OCI-LY3 (cell line): ENCODE results near the gene DNPEP.

Source experiments
- H2AFZ ChIP-seq: fragments of 200-600, 300-600 bp; shearing (Covaris generic); 2 replicates; pipeline ENCODE4 v1.6.0; 2014; ENCODE audit warnings: antibody characterized with exemption, low read depth, low read length
- H3K27ac ChIP-seq: fragments of 200-600, 300-600 bp; sonication (generic); 2 replicates; pipeline ENCODE4 v1.5.1; 2014; ENCODE audit warnings: mild to moderate bottlenecking, low read length, moderate library complexity, mixed read lengths
- H3K27me3 ChIP-seq: fragments of 200-600, 300-600 bp; sonication (generic); 2 replicates; pipeline ENCODE4 v1.6.1; 2014; ENCODE audit warnings: low read depth, low read length, mixed read lengths
- H3K36me3 ChIP-seq: fragments of 200-600, 300-600 bp; sonication (generic); replicated peaks from 2 replicates; pipeline ENCODE3; 2014; ENCODE audit warnings: low read depth, low read length, mixed read lengths
- H3K4me1 ChIP-seq: fragments of 300-600, 200-600 bp; sonication (generic); 2 replicates; pipeline ENCODE4 v1.6.1; 2014; ENCODE audit warnings: low read length, mixed read lengths
- H3K4me2 ChIP-seq: fragments of 200-600, 300-600 bp; sonication (generic); 2 replicates; pipeline ENCODE4 v1.6.1; 2014; ENCODE audit warnings: low read length, mixed read lengths
- H3K4me3 ChIP-seq: fragments of 300-600, 200-600 bp; sonication (generic); 2 replicates; pipeline ENCODE4 v1.5.1; 2014; ENCODE audit warnings: antibody characterized with exemption, mild to moderate bottlenecking, low read length, moderate library complexity
- H3K79me2 ChIP-seq: fragments of 300-600, 200-600 bp; shearing (Covaris generic); 2 replicates; pipeline ENCODE4 v1.6.1; 2014; ENCODE audit warnings: mild to moderate bottlenecking, low read length, mixed read lengths
- H3K9ac ChIP-seq: fragments of 300-600, 200-600 bp; shearing (Covaris generic); 2 replicates; pipeline ENCODE4 v1.6.0; 2014; ENCODE audit warnings: mild to moderate bottlenecking, low read length, moderate library complexity
- H3K9me3 ChIP-seq: fragments of 200-600, 300-600 bp; shearing (Covaris generic); 2 replicates; pipeline ENCODE4 v1.6.1; 2014; ENCODE audit warnings: low read length, mixed read lengths; ENCODE audit not compliant: insufficient read depth
- H4K20me1 ChIP-seq: fragments of 200-600, 300-600 bp; sonication (generic); 2 replicates; pipeline ENCODE4 v1.6.1; 2016; ENCODE audit warnings: low read length, mixed read lengths; ENCODE audit not compliant: insufficient read depth
- EZH2phosphoT487 ChIP-seq: fragments of 200-600 bp; shearing (Covaris generic); IDR thresholded peaks from 2 replicates; pipeline ENCODE4 v1.6.1; 2018; ENCODE audit warnings: antibody characterized with exemption, mixed run types, low read depth
- TF ChIP-seq, protein P1 (sequence below): fragments of 200-600, 300-600 bp; sonication (generic); IDR thresholded peaks from 2 replicates; pipeline ENCODE4 v1.5.1; 2014; ENCODE audit warnings: antibody characterized with exemption, low read length, low read depth

Gene DNPEP

DNA sequence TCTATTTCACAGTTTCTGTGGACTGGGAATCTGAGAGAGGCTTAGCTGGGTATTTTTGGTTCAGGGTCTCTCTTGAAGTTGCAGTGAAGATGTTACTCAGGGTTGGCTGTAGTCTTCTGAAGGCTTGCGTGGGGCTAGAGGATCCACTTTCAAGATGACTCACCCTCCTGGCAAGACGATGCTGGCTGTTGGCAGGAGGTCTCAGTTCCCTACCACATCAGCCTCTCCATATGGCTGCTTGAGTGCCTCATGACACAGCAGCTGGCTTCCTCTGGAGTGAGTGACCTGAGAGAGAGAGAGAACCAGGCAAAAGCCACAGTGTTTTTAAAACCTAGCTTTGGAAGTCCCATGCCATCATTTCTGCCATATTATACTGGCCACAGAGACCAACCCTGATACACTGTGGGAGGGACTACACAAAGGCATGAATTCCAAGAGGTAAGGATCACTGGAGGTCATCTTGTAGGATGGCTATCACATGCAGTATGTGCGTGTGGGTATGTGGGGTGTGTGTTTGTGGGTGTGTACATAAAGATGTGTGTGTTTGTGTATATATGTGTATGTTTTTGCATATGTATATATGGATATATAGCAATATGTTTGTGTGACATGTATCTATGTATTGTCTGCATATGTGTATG lies 25.1 kb downstream of the DNPEP start:
- peaks cover 28% of the 10 kb centered on the region for H3K4me1 ChIP-seq
- TF ChIP-seq, protein P1, sequence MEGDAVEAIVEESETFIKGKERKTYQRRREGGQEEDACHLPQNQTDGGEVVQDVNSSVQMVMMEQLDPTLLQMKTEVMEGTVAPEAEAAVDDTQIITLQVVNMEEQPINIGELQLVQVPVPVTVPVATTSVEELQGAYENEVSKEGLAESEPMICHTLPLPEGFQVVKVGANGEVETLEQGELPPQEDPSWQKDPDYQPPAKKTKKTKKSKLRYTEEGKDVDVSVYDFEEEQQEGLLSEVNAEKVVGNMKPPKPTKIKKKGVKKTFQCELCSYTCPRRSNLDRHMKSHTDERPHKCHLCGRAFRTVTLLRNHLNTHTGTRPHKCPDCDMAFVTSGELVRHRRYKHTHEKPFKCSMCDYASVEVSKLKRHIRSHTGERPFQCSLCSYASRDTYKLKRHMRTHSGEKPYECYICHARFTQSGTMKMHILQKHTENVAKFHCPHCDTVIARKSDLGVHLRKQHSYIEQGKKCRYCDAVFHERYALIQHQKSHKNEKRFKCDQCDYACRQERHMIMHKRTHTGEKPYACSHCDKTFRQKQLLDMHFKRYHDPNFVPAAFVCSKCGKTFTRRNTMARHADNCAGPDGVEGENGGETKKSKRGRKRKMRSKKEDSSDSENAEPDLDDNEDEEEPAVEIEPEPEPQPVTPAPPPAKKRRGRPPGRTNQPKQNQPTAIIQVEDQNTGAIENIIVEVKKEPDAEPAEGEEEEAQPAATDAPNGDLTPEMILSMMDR = no peak
- no peak for TF ChIP-seq EZH2phosphoT487
- H3K4me2 ChIP-seq = peak overlapping the region; percentile 82

DNA sequence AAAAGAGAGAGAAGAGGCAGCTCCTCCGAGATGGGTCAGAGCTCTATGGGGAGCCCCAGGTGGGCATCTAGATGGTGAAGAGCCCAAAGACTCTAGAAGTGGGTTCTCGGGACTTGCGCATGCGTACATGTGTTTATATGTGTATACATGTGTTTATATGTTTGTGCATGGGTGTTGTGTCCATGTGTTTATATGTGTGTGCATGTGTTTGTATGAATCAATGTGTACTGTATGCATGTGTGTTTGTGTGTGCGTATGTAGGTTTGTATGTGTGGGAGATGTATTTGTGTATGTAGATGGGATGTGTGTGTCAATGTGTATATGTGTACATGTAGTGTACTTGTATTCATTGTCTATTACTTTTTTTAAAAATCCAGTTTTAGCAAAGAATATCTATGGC lies 25.6 kb downstream of the DNPEP start:
- no peak overlapping the region for H3K9ac ChIP-seq
- H3K36me3 ChIP-seq = no peaks in the 10 kb centered on the region
- no peaks in the 10 kb centered on the region for H3K27me3 ChIP-seq
- H3K79me2 ChIP-seq = no peaks in the 10 kb centered on the region
- peak overlapping the region; percentile 79 for H3K27ac ChIP-seq
- H2AFZ ChIP-seq = no peak overlapping the region
- no peak overlapping the region for H3K4me3 ChIP-seq
- no peaks in the 10 kb centered on the region for H4K20me1 ChIP-seq
- H3K9me3 ChIP-seq = no peaks in the 10 kb centered on the region
- H3K4me1 ChIP-seq = peaks cover 28% of the 10 kb centered on the region
- peak overlapping the region; percentile 82 for H3K4me2 ChIP-seq
- TF ChIP-seq, protein P1 = no peak
- no peak for TF ChIP-seq EZH2phosphoT487

More for the DNA sequence above, 25.1 kb downstream of the DNPEP start:
- Histone ChIP-seq H3K9me3 (no peaks in the 10 kb centered on the region), H3K27ac (peak overlapping the region; percentile 79), H2AFZ (no peak overlapping the region), H3K27me3 (no peaks in the 10 kb centered on the region), H3K36me3 (no peaks in the 10 kb centered on the region), H3K4me3 (peak overlapping the region; percentile 53; the same call in 1 of the 2 replicates), H3K9ac (peak overlapping the region; percentile 28; the same call in 1 of the 2 replicates), H4K20me1 (no peaks in the 10 kb centered on the region), H3K79me2 (no peaks in the 10 kb centered on the region)

- Histone ChIP-seq H3K4me3 (no peak overlapping the region), H4K20me1 (no peaks in the 10 kb centered on the region), H3K4me2 (no peak overlapping the region), H3K9me3 (no peaks in the 10 kb centered on the region), H2AFZ (no peak overlapping the region), H3K9ac (no peak overlapping the region), H3K79me2 (no peaks in the 10 kb centered on the region), H3K4me1 (peaks cover 16% of the 10 kb centered on the region), H3K27me3 (no peaks in the 10 kb centered on the region), H3K36me3 (no peaks in the 10 kb centered on the region), H3K27ac (no peak overlapping the region)
- no peak for TF ChIP-seq EZH2phosphoT487
- TF ChIP-seq, protein P1 = no peak
Measured at GRCh38 chr2:219358170-219359075, 29.3 kb downstream of the DNPEP start.

DNA sequence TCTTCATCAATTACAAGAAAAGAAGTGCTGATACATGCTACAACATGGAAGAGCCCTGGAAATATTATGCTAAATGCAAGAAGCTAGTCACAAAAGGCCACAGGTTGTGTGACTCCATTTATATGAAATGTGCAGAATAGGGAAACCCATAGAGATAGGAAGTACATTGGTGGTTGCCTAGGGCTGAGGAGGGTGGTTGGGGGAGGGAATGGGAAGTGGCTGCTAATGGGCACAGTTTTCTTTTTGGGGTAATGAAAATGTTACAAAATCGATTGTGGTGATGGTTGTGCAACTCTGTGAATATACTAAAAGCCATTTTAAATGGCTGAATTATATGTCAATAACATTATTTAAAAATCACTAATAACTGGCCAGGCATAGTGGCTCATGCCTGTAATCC lies 30.9 kb downstream of the DNPEP start:
- H3K36me3 ChIP-seq = no peaks in the 10 kb centered on the region
- no peak overlapping the region for H3K4me3 ChIP-seq
- H3K27ac ChIP-seq = no peak overlapping the region
- no peaks in the 10 kb centered on the region for H4K20me1 ChIP-seq
- peaks cover 3% of the 10 kb centered on the region; the same call in 1 of the 2 replicates for H3K4me1 ChIP-seq
- no peak overlapping the region for H3K4me2 ChIP-seq
- H3K79me2 ChIP-seq = no peaks in the 10 kb centered on the region
- H3K9me3 ChIP-seq = no peaks in the 10 kb centered on the region
- no peak for TF ChIP-seq EZH2phosphoT487
- TF ChIP-seq, protein P1 = no peak
- H3K9ac ChIP-seq = no peak overlapping the region
- no peak overlapping the region for H2AFZ ChIP-seq
- H3K27me3 ChIP-seq = no peaks in the 10 kb centered on the region; the same call in 1 of the 2 replicates
